CD4-positive, alpha-beta memory T cell (primary cell): ENCODE measurements around the gene SDCCAG8. TPM values are rescaled to one million over a fixed set of nuclear protein-coding genes. Genes with fewer than 3 reads are reported as not detected.

ENCODE experiments used
- CTCF ChIA-PET: fragments of 350-600 bp; sonication (Branson Sonifier 250); formaldehyde crosslinking; loops from one replicate; lab custom pipeline; 2021; ENCODE audit warnings: inconsistent platforms; ENCODE audit not compliant: partially characterized antibody; lab: Charles Lee
- POLR2A ChIA-PET: fragments of 350-600 bp; sonication (Branson Sonifier 250); formaldehyde crosslinking; loops from one replicate; lab custom pipeline; 2021; ENCODE audit not compliant: partially characterized antibody; lab: Charles Lee
- DNase-seq, 5 donors: peaks; one replicate each; pipeline versions ENCODE4 v3.0.0 to v3.0.0-alpha.2; 2020 to 2022; ENCODE audit warnings: mixed read lengths in 1 of 5
- H3K27ac ChIP-seq: one replicate; pipeline ENCODE4 v1.7.0; 2013; ENCODE audit warnings: low read depth, low read length
- H3K27me3 ChIP-seq: 2 replicates; pipeline ENCODE4 v1.7.0; 2013; ENCODE audit warnings: mild to moderate bottlenecking, low read length, moderate library complexity; ENCODE audit not compliant: insufficient read depth
- H3K36me3 ChIP-seq: 2 replicates; pipeline ENCODE4 v1.7.0; 2013; ENCODE audit warnings: mild to moderate bottlenecking, low read length, moderate library complexity; ENCODE audit not compliant: insufficient read depth
- H3K4me1 ChIP-seq: 2 replicates; pipeline ENCODE4 v1.7.0; 2013; ENCODE audit warnings: mild to moderate bottlenecking, low read length, moderate library complexity; ENCODE audit not compliant: insufficient read depth
- H3K4me3 ChIP-seq, 2 donors: one replicate each; pipeline ENCODE4 v1.7.0; 2013; ENCODE audit warnings: low read length in 2 of 2, mild to moderate bottlenecking in 1 of 2
- H3K9me3 ChIP-seq, 2 donors: one replicate each; pipeline ENCODE4 v1.7.0; 2013; ENCODE audit warnings: low read length in 2 of 2, control low read depth in 1 of 2; ENCODE audit not compliant: control insufficient read depth in 1 of 2
- H3K27ac Mint-ChIP-seq, 7 donors: one replicate each; pipeline ENCODE4 v1.8.0; 2020 to 2021; ENCODE audit warnings: mixed read lengths in 7 of 7, mild to moderate bottlenecking in 6 of 7, inconsistent platforms in 3 of 7, moderate library complexity in 3 of 7
- H3K27me3 Mint-ChIP-seq, 2 donors: one replicate each; pipeline ENCODE4 v1.8.0; 2020 to 2021; ENCODE audit warnings: mixed read lengths in 2 of 2
- H3K36me3 Mint-ChIP-seq, 2 donors: one replicate each; pipeline ENCODE4 v1.8.0; 2020 to 2021; ENCODE audit warnings: mixed read lengths in 2 of 2, inconsistent platforms in 1 of 2, mild to moderate bottlenecking in 1 of 2
- H3K4me1 Mint-ChIP-seq, 4 donors: one replicate each; pipeline ENCODE4 v1.8.0; 2020 to 2021; ENCODE audit warnings: mixed read lengths in 4 of 4, mild to moderate bottlenecking in 1 of 4
- H3K4me3 Mint-ChIP-seq, 8 donors: one replicate each; pipeline ENCODE4 v1.8.0; 2020 to 2021; ENCODE audit warnings: mixed read lengths in 8 of 8, mild to moderate bottlenecking in 7 of 8, moderate library complexity in 6 of 8, inconsistent platforms in 3 of 8
- H3K9me3 Mint-ChIP-seq, 8 donors: one replicate each; pipeline ENCODE4 v1.8.0; 2020 to 2021; ENCODE audit warnings: mixed read lengths in 8 of 8, mild to moderate bottlenecking in 5 of 8, inconsistent platforms in 3 of 8, moderate library complexity in 1 of 8
- intact Hi-C: fragments of 100-400 bp; cut with micrococcal nuclease; formaldehyde crosslinking; loops from one replicate; pipeline ENCODE4 v1.15.1; 2023
- polyA plus RNA-seq, 2 donors: library from polyadenylated mRNA; unstranded; fragments of 300-500 nt; fragmentation: Illumina TruSeq; gene quantifications; one replicate each; pipeline ENCODE4 v1.2.3, GENCODE V29; 2021
- total RNA-seq, 2 experiments: library from RNA; stranded (reverse); gene quantifications; one replicate each; pipeline ENCODE4 v1.2.3, GENCODE V29; 2021

The SDCCAG8 gene
- total and polyA plus RNA-seq, 4 experiments from 2014 or later = 19.0 to 35.7 (median 27.7) TPM

- intact Hi-C loops = no loop called here
- Mint-ChIP-seq H3K9me3 (no peaks in the 10 kb centered on the region), H3K36me3 (peaks cover 33 to 34% of the 10 kb centered on the region in 2 donors), H3K4me1 (peaks cover 0 to 9% (median 8%) of the 10 kb centered on the region in 4 donors), H3K4me3 (no peak overlapping the region), H3K27ac (peak overlapping the region in 1 of 7 donors; percentile 47), H3K27me3 (no peaks in the 10 kb centered on the region)
- Histone ChIP-seq H3K4me3 (no peak overlapping the region), H3K9me3 (no peaks in the 10 kb centered on the region), H3K4me1 (no peaks in the 10 kb centered on the region), H3K27ac (no peak overlapping the region), H3K36me3 (no peaks in the 10 kb centered on the region), H3K27me3 (no peaks in the 10 kb centered on the region)
- no peak for DNase-seq
- ChIA-PET CTCF (no interaction called here), POLR2A (interaction anchor here (0.6 kb wide), 1 partner anchor 94 kb away, joined by 4 read pairs; no protein-coding TSS in a partner anchor)
Observed at GRCh38 chr1:243270097-243270864, 14.4 kb downstream of the SDCCAG8 start.

- H3K36me3 Mint-ChIP-seq = peaks cover 47 to 48% of the 10 kb centered on the region in 2 donors
- CTCF ChIA-PET = interaction anchor here (0.7 to 0.8 kb wide), 2 partner anchors 13 to 72 kb away, joined by 3 read pairs; no protein-coding TSS in a partner anchor
Observed at GRCh38 chr1:243271996-243272395, 16.2 kb downstream of the SDCCAG8 start.

GRCh38 chr1:243272401-243272800 lies 16.6 kb downstream of the SDCCAG8 start:
- Histone ChIP-seq H3K36me3 (no peaks in the 10 kb centered on the region), H3K4me3 (no peak overlapping the region), H3K9me3 (no peaks in the 10 kb centered on the region), H3K27ac (no peak overlapping the region), H3K4me1 (no peaks in the 10 kb centered on the region), H3K27me3 (no peaks in the 10 kb centered on the region)
- POLR2A ChIA-PET = interaction anchor here (2.1 kb wide), 1 partner anchor 17 kb away, joined by 11 read pairs; the partner anchor contains the start of genes CEP170 and SDCCAG8
- CTCF ChIA-PET = interaction anchor here (0.7 to 0.8 kb wide), 2 partner anchors 13 to 71 kb away, joined by 3 read pairs; no protein-coding TSS in a partner anchor
- no peak overlapping the region for H3K27ac Mint-ChIP-seq
- intact Hi-C loops = no loop called here
- peaks cover 0 to 9% (median 8%) of the 10 kb centered on the region in 4 donors for H3K4me1 Mint-ChIP-seq
- DNase-seq = no peak
- H3K36me3 Mint-ChIP-seq = peaks cover 50 to 51% of the 10 kb centered on the region in 2 donors
- H3K4me3 Mint-ChIP-seq = no peak overlapping the region
- H3K27me3 Mint-ChIP-seq = no peaks in the 10 kb centered on the region
- no peaks in the 10 kb centered on the region for H3K9me3 Mint-ChIP-seq

More at GRCh38 chr1:243271996-243272395, 16.2 kb downstream of the SDCCAG8 start:
- Histone ChIP-seq H3K27me3 (no peaks in the 10 kb centered on the region), H3K4me3 (no peak overlapping the region), H3K27ac (no peak overlapping the region), H3K9me3 (no peaks in the 10 kb centered on the region), H3K4me1 (no peaks in the 10 kb centered on the region), H3K36me3 (no peaks in the 10 kb centered on the region)
- Mint-ChIP-seq H3K27me3 (no peaks in the 10 kb centered on the region), H3K4me1 (peaks cover 0 to 9% (median 8%) of the 10 kb centered on the region in 4 donors), H3K9me3 (no peaks in the 10 kb centered on the region), H3K27ac (peak overlapping the region in 1 of 7 donors; percentile 17), H3K4me3 (no peak overlapping the region)
- POLR2A ChIA-PET = interaction anchor here (2.1 kb wide), 1 partner anchor 17 kb away, joined by 11 read pairs; the partner anchor contains the start of genes CEP170 and SDCCAG8
- no peak for DNase-seq
- intact Hi-C loops = no loop called here

- CTCF ChIA-PET = no interaction called here
- POLR2A ChIA-PET = interaction anchor here (2.1 kb wide), 1 partner anchor 18 kb away, joined by 11 read pairs; the partner anchor contains the start of genes CEP170 and SDCCAG8
- Histone ChIP-seq H3K9me3 (no peaks in the 10 kb centered on the region), H3K27ac (no peak overlapping the region), H3K27me3 (no peaks in the 10 kb centered on the region), H3K4me1 (no peaks in the 10 kb centered on the region), H3K4me3 (no peak overlapping the region), H3K36me3 (no peaks in the 10 kb centered on the region)
- intact Hi-C loops = no loop called here
- Mint-ChIP-seq H3K27me3 (no peaks in the 10 kb centered on the region), H3K36me3 (peaks cover 50 to 51% of the 10 kb centered on the region in 2 donors), H3K4me1 (peaks cover 0 to 4% (median under 1%) of the 10 kb centered on the region in 4 donors), H3K9me3 (no peaks in the 10 kb centered on the region), H3K4me3 (no peak overlapping the region), H3K27ac (no peak overlapping the region)
- no peak for DNase-seq
Observed at GRCh38 chr1:243273506-243273905, 17.7 kb downstream of the SDCCAG8 start.

- Mint-ChIP-seq H3K27ac (peak overlapping the region in 1 of 7 donors; percentile 31), H3K9me3 (no peaks in the 10 kb centered on the region), H3K27me3 (no peaks in the 10 kb centered on the region), H3K4me1 (peaks cover 0 to 2% (median under 1%) of the 10 kb centered on the region in 4 donors), H3K36me3 (peaks cover 51 to 52% of the 10 kb centered on the region in 2 donors), H3K4me3 (no peak overlapping the region)
- ChIA-PET POLR2A (no interaction called here), CTCF (no interaction called here)
- Histone ChIP-seq H3K4me1 (no peaks in the 10 kb centered on the region), H3K27me3 (no peaks in the 10 kb centered on the region), H3K9me3 (no peaks in the 10 kb centered on the region), H3K4me3 (no peak overlapping the region), H3K36me3 (no peaks in the 10 kb centered on the region), H3K27ac (no peak overlapping the region)
- intact Hi-C loops = no loop called here
- DNase-seq = no peak
Observed at GRCh38 chr1:243273945-243274344, 18.1 kb downstream of the SDCCAG8 start.

- ChIA-PET POLR2A (no interaction called here), CTCF (interaction anchor here (0.6 kb wide), 1 partner anchor 554 kb away, joined by 3 read pairs; no protein-coding TSS in a partner anchor)
- Mint-ChIP-seq H3K4me3 (no peak overlapping the region), H3K4me1 (no peaks in the 10 kb centered on the region), H3K27me3 (no peaks in the 10 kb centered on the region), H3K27ac (no peak overlapping the region), H3K9me3 (no peaks in the 10 kb centered on the region), H3K36me3 (peaks cover 54% of the 10 kb centered on the region in 2 donors)
- H3K27me3 ChIP-seq = no peaks in the 10 kb centered on the region
- no peaks in the 10 kb centered on the region for H3K36me3 ChIP-seq
- DNase-seq = no peak
- H3K4me1 ChIP-seq = no peaks in the 10 kb centered on the region
- no peak overlapping the region for H3K27ac ChIP-seq
- H3K9me3 ChIP-seq = no peaks in the 10 kb centered on the region
- H3K4me3 ChIP-seq = no peak overlapping the region
- intact Hi-C loops = no loop called here
Observed at GRCh38 chr1:243275316-243275715, 19.5 kb downstream of the SDCCAG8 start.

- Histone ChIP-seq H3K27me3 (no peaks in the 10 kb centered on the region), H3K4me1 (no peaks in the 10 kb centered on the region), H3K9me3 (no peaks in the 10 kb centered on the region), H3K36me3 (no peaks in the 10 kb centered on the region), H3K4me3 (no peak overlapping the region), H3K27ac (no peak overlapping the region)
- Mint-ChIP-seq H3K9me3 (peaks cover 0 to 8% (median 2%) of the 10 kb centered on the region in 8 donors), H3K36me3 (peaks cover 48 to 60% of the 10 kb centered on the region in 2 donors), H3K4me3 (no peak overlapping the region), H3K27ac (peak overlapping the region in 1 of 7 donors; percentile 61), H3K4me1 (peaks cover 0 to 5% (median 0%) of the 10 kb centered on the region in 4 donors), H3K27me3 (no peaks in the 10 kb centered on the region)
- ChIA-PET CTCF (no interaction called here), POLR2A (no interaction called here)
- intact Hi-C loops = no loop called here
- no peak for DNase-seq
Observed at GRCh38 chr1:243280571-243281129, 24.8 kb downstream of the SDCCAG8 start.
